ENCODE results near the gene OR2C3.
A peak's percentile ranks its signal among the peaks of the same experiment; 100 is the strongest.

The OR2C3 gene

GRCh38 chr1:247557926-247558674, 21.9 kb upstream of the OR2C3 start:
- no peak for TF ChIP-seq CTCF (conservative IDR thresholded peaks at IDR 0.05; ENCODE audit: control insufficient read depth, insufficient read depth, low read depth, low read length)
- DNase-seq (ENCODE audit: low read depth) = no peak
- no peak overlapping the region for H3K4me3 ChIP-seq (ENCODE audit: control insufficient read depth, low read depth, low read length)

GRCh38 chr1:247552231-247552630, 16.0 kb upstream of the OR2C3 start:
- no peak for TF ChIP-seq CTCF (conservative IDR thresholded peaks at IDR 0.05; ENCODE audit: control insufficient read depth, insufficient read depth, low read depth, low read length)
- no peak overlapping the region for H3K4me3 ChIP-seq (ENCODE audit: control insufficient read depth, low read depth, low read length)
- no peak for DNase-seq (ENCODE audit: low read depth)

GRCh38 chr1:247551721-247552120, 15.5 kb upstream of the OR2C3 start:
- peak; percentile 8 for DNase-seq (ENCODE audit: low read depth)
- TF ChIP-seq CTCF (conservative IDR thresholded peaks at IDR 0.05; ENCODE audit: control insufficient read depth, insufficient read depth, low read depth, low read length) = no peak
- no peak overlapping the region for H3K4me3 ChIP-seq (ENCODE audit: control insufficient read depth, low read depth, low read length)

GRCh38 chr1:247548769-247549182, 12.5 kb upstream of the OR2C3 start, which contains the start of gene GCSAML:
GCSAML (plus strand) TSS chr1:247549134; CDS start chr1:247549192, 58 bp downstream.
- no peak for DNase-seq (ENCODE audit: low read depth)
- no peak for TF ChIP-seq CTCF (conservative IDR thresholded peaks at IDR 0.05; ENCODE audit: control insufficient read depth, insufficient read depth, low read depth, low read length)
- H3K4me3 ChIP-seq (ENCODE audit: control insufficient read depth, low read depth, low read length) = no peak within 1 kb of the TSS

- no peak for TF ChIP-seq CTCF (conservative IDR thresholded peaks at IDR 0.05; ENCODE audit: control insufficient read depth, insufficient read depth, low read depth, low read length)
- DNase-seq (ENCODE audit: low read depth) = no peak
- H3K4me3 ChIP-seq (ENCODE audit: control insufficient read depth, low read depth, low read length) = no peak overlapping the region
These were observed 11.9 kb upstream of the OR2C3 start for GRCh38 chr1:247548092-247548491.

GRCh38 chr1:247542811-247543210, 6.6 kb upstream of the OR2C3 start:
- no peak for TF ChIP-seq CTCF (conservative IDR thresholded peaks at IDR 0.05; ENCODE audit: control insufficient read depth, insufficient read depth, low read depth, low read length)

More at GRCh38 chr1:247542811-247543210, 6.6 kb upstream of the OR2C3 start:
- H3K4me3 ChIP-seq (ENCODE audit: control insufficient read depth, low read depth, low read length) = no peak overlapping the region
- DNase-seq (ENCODE audit: low read depth) = no peak
